HCT116 (cell line): ENCODE measurements around the gene EMD. TPM values are rescaled to one million over a fixed set of nuclear protein-coding genes. Genes with fewer than 3 reads are reported as not detected.

Experiments
- ATAC-seq: fragments of 200-7000 bp; cut with Tn5 transposase; 2 replicates; pipeline ENCODE4 v1.9.1; 2020; ENCODE audit warnings: mild to moderate bottlenecking, moderate library complexity
- BruUV-seq: library from RNA; stranded (reverse); fragments of 400-500 nt; replicated peaks from 2 replicates; lab custom pipeline; 2021; lab: Mats Ljungman, UMichigan
- CTCF ChIA-PET: fragments of 300-600 bp; sonication (Branson Sonifier 250); formaldehyde crosslinking; loops from one replicate; lab custom pipeline; 2021; ENCODE audit warnings: antibody characterized with exemption; lab: Charles Lee
- POLR2A ChIA-PET: fragments of 300-600, 350-600 bp; sonication (Branson Sonifier 250); formaldehyde crosslinking; loops from one replicate; lab custom pipeline; 2021; ENCODE audit warnings: antibody characterized with exemption; lab: Charles Lee
- RAD21 ChIA-PET, 2 experiments: fragments of 300-600 bp; sonication (Branson Sonifier 250); formaldehyde crosslinking; loops; one replicate each; lab custom pipeline; 2023; ENCODE audit warnings: low total read pairs in 2 of 2; ENCODE audit not compliant: uncharacterized antibody in 2 of 2, unreplicated experiment in 2 of 2, low non-redundant PET in 1 of 2; lab: Charles Lee
- DNase-seq: peaks from one replicate; pipeline ENCODE4 v3.0.0-alpha.2; 2010; ENCODE audit warnings: low read depth, low spot score
- H2AFZ ChIP-seq: fragments of 200-600 bp; shearing (Covaris generic), sonication (generic); 2 replicates; pipeline ENCODE4 v1.6.1; 2017; ENCODE audit warnings: low read depth, mixed run types, mixed read lengths, antibody characterized with exemption, low read length; ENCODE audit not compliant: poor library complexity, severe bottlenecking
- H3K27ac ChIP-seq: 2 replicates; pipeline ENCODE4 v1.5.1; 2012; ENCODE audit warnings: low read depth, low read length
- H3K27me3 ChIP-seq: fragments of 200-600 bp; sonication (generic); 2 replicates; pipeline ENCODE4 v1.6.1; 2016; ENCODE audit warnings: mixed run types, low read length, mixed read lengths; ENCODE audit not compliant: insufficient read depth
- H3K36me3 ChIP-seq, 2 experiments: fragments of 200-500 bp in 1 of 2; fragments of 200-600 bp in 1 of 2; sonication (Bioruptor generic) in 1 of 2; sonication (generic) in 1 of 2; 2 replicates each; pipeline versions ENCODE4 v1.5.1 to v1.6.1; 2014 to 2016; ENCODE audit warnings: low read length in 2 of 2, inconsistent platforms in 1 of 2, mixed read lengths in 1 of 2, mixed run types in 1 of 2; ENCODE audit not compliant: insufficient read depth in 2 of 2, control insufficient read depth in 1 of 2
- H3K4me1 ChIP-seq, 2 experiments: fragments of 200-600 bp in 1 of 2; sonication (generic) in 1 of 2; 2 replicates each; pipeline versions ENCODE4 v1.5.1 to v1.6.1; 2012 to 2017; ENCODE audit warnings: low read length in 2 of 2, inconsistent platforms in 1 of 2, mild to moderate bottlenecking in 1 of 2, mixed read lengths in 1 of 2, mixed run types in 1 of 2, moderate library complexity in 1 of 2; ENCODE audit not compliant: insufficient read depth in 2 of 2, control insufficient read depth in 1 of 2
- H3K4me2 ChIP-seq: fragments of 200-600 bp; sonication (generic); 2 replicates; pipeline ENCODE4 v1.6.1; 2017; ENCODE audit warnings: mixed run types, low read length, mixed read lengths
- H3K4me3 ChIP-seq, 2 experiments: fragments of 200-600 bp in 1 of 2; sonication (generic) in 1 of 2; replicated peaks in 1 of 2; 2 replicates each; pipeline ENCODE4 v1.5.1; 2011 to 2016; ENCODE audit warnings: low read length in 2 of 2, control low read depth in 1 of 2, low read depth in 1 of 2, mild to moderate bottlenecking in 1 of 2, mixed read lengths in 1 of 2, mixed run types in 1 of 2
- H3K79me2 ChIP-seq: fragments of 200-600 bp; sonication (generic); 2 replicates; pipeline ENCODE4 v1.6.1; 2017; ENCODE audit warnings: mild to moderate bottlenecking, mixed run types, low read length, moderate library complexity, mixed read lengths; ENCODE audit not compliant: insufficient read depth
- H3K9ac ChIP-seq: fragments of 200-600 bp; sonication (generic); 2 replicates; pipeline ENCODE4 v1.6.1; 2016; ENCODE audit warnings: low read length, mixed read lengths
- H3K9me2 ChIP-seq: fragments of 200-600 bp; sonication (generic), shearing (Covaris generic); 2 replicates; pipeline ENCODE4 v1.6.1; 2017; ENCODE audit warnings: mixed run types, mild to moderate bottlenecking, moderate library complexity; ENCODE audit not compliant: insufficient read depth
- H3K9me3 ChIP-seq, 2 experiments: fragments of 200-500 bp in 1 of 2; fragments of 200-600 bp in 1 of 2; sonication (Bioruptor generic) in 1 of 2; sonication (generic) in 1 of 2; 2 replicates each; pipeline ENCODE4 v1.6.1; 2014 to 2017; ENCODE audit warnings: low read length in 2 of 2, mixed read lengths in 2 of 2, inconsistent platforms in 1 of 2, low read depth in 1 of 2, mild to moderate bottlenecking in 1 of 2, mixed run types in 1 of 2, moderate library complexity in 1 of 2; ENCODE audit not compliant: control insufficient read depth in 1 of 2, insufficient read depth in 1 of 2
- H4K20me1 ChIP-seq: fragments of 200-600 bp; sonication (generic), shearing (Covaris generic); 2 replicates; pipeline ENCODE4 v1.6.1; 2017; ENCODE audit warnings: mixed run types, mild to moderate bottlenecking, moderate library complexity; ENCODE audit not compliant: insufficient read depth
- CBX3 ChIP-seq: IDR thresholded peaks from 2 replicates; pipeline ENCODE4 v1.6.1; 2012; ENCODE audit warnings: low read depth
- CEBPB ChIP-seq: IDR thresholded peaks from 2 replicates; pipeline ENCODE4 v1.6.1; 2012; ENCODE audit warnings: low read depth
- ELF1 ChIP-seq: IDR thresholded peaks from 2 replicates; pipeline ENCODE4 v1.6.1; 2012; ENCODE audit warnings: low read depth, borderline replicate concordance
- FOSL1 ChIP-seq: IDR thresholded peaks from 2 replicates; pipeline ENCODE4 v1.6.1; 2012; ENCODE audit warnings: low read depth
- POLR2AphosphoS5 ChIP-seq: IDR thresholded peaks from 2 replicates; pipeline ENCODE4 v1.6.1; 2011; ENCODE audit warnings: mild to moderate bottlenecking, low read depth, low read length, moderate library complexity
- RAD21 ChIP-seq: IDR thresholded peaks from 2 replicates; pipeline ENCODE4 v1.6.1; 2012; ENCODE audit warnings: low read depth, mild to moderate bottlenecking
- SP1 ChIP-seq: IDR thresholded peaks from 2 replicates; pipeline ENCODE4 v1.6.1; 2012; ENCODE audit warnings: low read depth
- YY1 ChIP-seq: IDR thresholded peaks from 2 replicates; pipeline ENCODE4 v1.6.1; 2011; ENCODE audit warnings: low read length, low read depth, moderate library complexity, mild to moderate bottlenecking; ENCODE audit not compliant: insufficient replicate concordance; ENCODE audit errors: extremely low read depth
- ZFX ChIP-seq: fragments of 450-650 bp; IDR thresholded peaks from 2 replicates; pipeline ENCODE4 v1.6.1; 2017
- intact Hi-C: fragments of 100-400 bp; cut with micrococcal nuclease; formaldehyde crosslinking; loops from 2 replicates; pipeline ENCODE4 v1.10.0; 2022
- total RNA-seq: library from RNA; stranded (reverse); gene quantifications from one replicate; pipeline ENCODE4 v1.2.1, GENCODE V29; 2021; ENCODE audit not compliant: unreplicated experiment
- TF ChIP-seq, protein P1 (sequence below): IDR thresholded peaks from 2 replicates; pipeline ENCODE4 v1.6.1; 2012; ENCODE audit warnings: low read depth

EMD gene
- total RNA-seq, 1 experiment from 2014 or later: 102 TPM

DNA sequence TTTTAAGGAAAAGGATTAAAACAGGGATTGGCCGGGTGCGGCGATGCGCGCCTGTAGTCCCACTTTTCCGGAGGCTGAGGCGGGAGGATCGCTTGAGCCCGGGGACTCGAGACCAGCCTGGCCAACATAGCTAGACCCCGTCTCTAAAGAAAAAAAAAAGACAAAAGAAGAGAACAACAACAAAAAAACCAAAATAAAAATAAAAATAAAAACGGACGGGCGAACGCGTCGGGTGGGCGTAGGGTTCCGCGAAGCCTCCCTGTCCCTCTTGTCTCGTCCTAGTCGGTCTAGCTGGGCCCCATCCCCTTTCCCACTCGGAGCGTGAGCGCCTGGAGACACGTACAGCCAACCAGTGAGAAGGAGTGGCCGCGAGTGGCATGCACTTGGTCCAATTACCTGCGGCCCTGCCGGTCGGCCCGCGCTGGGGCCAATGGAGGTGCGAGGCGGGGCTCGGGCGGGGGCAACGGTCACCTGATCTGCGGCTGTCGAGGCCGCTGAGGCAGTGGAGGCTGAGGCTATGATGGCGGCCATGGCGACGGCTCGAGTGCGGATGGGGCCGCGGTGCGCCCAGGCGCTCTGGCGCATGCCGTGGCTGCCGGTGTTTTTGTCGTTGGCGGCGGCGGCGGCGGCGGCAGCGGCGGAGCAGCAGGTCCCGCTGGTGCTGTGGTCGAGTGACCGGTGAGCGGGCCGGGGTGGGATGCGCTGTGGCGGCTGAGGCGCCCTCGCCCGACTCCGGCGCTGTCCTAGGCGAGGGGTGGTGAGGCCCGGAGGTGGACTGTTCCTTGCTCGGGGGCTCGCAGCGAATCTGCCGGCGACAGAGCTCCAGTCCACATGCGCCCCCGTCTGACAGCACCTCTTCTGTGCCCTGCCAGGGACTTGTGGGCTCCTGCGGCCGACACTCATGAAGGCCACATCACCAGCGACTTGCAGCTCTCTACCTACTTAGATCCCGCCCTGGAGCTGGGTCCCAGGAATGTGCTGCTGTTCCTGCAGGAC is 49.4 kb downstream of the EMD start, which contains the start of gene ATP6AP1:
Gene ATP6AP1 (plus strand): TSS at position 502 of the 996 bp plus-strand sequence. CDS start 16 bp downstream, at position 518.
- POLR2A ChIA-PET: no interaction called here
- no peak within 1 kb of the TSS for H2AFZ ChIP-seq
- ATAC-seq (peak; percentile 98), DNase-seq (peak; percentile 75)
- H3K36me3 ChIP-seq: no peaks in the 10 kb centered on the region
- H3K27me3 ChIP-seq: no peaks in the 10 kb centered on the region
- H3K4me2 ChIP-seq: peak within 1 kb of the TSS; percentile 87
- no peaks in the 10 kb centered on the region for H4K20me1 ChIP-seq
- CTCF ChIA-PET: interaction anchor here (0.7 kb wide), 1 partner anchor 55 kb away, joined by 3 read pairs; no protein-coding TSS in a partner anchor
- BruUV-seq: no TSS peak
- peak within 1 kb of the TSS; percentile 61 for H3K9ac ChIP-seq
- H3K79me2 ChIP-seq: peaks cover 7% of the 10 kb centered on the region; the same call in 1 of the 2 replicates
- H3K27ac ChIP-seq: peak within 1 kb of the TSS; percentile 71
- H3K4me3 ChIP-seq: peak within 1 kb of the TSS; percentile 54 to 69
- TF ChIP-seq RAD21 (no peak), ZFX (peak; percentile 62; the same call in 1 of the 2 replicates), SP1 (no peak), ELF1 (no peak), CBX3 (no peak), FOSL1 (no peak), POLR2AphosphoS5 (peak; percentile 67), CEBPB (no peak), YY1 (peak; percentile 87)
- TF ChIP-seq, protein P1, sequence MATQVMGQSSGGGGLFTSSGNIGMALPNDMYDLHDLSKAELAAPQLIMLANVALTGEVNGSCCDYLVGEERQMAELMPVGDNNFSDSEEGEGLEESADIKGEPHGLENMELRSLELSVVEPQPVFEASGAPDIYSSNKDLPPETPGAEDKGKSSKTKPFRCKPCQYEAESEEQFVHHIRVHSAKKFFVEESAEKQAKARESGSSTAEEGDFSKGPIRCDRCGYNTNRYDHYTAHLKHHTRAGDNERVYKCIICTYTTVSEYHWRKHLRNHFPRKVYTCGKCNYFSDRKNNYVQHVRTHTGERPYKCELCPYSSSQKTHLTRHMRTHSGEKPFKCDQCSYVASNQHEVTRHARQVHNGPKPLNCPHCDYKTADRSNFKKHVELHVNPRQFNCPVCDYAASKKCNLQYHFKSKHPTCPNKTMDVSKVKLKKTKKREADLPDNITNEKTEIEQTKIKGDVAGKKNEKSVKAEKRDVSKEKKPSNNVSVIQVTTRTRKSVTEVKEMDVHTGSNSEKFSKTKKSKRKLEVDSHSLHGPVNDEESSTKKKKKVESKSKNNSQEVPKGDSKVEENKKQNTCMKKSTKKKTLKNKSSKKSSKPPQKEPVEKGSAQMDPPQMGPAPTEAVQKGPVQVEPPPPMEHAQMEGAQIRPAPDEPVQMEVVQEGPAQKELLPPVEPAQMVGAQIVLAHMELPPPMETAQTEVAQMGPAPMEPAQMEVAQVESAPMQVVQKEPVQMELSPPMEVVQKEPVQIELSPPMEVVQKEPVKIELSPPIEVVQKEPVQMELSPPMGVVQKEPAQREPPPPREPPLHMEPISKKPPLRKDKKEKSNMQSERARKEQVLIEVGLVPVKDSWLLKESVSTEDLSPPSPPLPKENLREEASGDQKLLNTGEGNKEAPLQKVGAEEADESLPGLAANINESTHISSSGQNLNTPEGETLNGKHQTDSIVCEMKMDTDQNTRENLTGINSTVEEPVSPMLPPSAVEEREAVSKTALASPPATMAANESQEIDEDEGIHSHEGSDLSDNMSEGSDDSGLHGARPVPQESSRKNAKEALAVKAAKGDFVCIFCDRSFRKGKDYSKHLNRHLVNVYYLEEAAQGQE: no peak
- RAD21 ChIA-PET: interaction anchor here in 1 of 2 experiments (1.3 kb wide), 1 partner anchor 18 kb away, joined by 5 read pairs; no protein-coding TSS in a partner anchor
- no peaks in the 10 kb centered on the region for H3K9me3 ChIP-seq
- intact Hi-C loops: no loop called here
- H3K4me1 ChIP-seq: peaks cover 0 to 22% of the 10 kb centered on the region in 2 experiments; a peak in 2 of 4 replicates
- H3K9me2 ChIP-seq: no peaks in the 10 kb centered on the region
